Parathyroid adenoma (tissue), 2 donors: Measurements from ENCODE around the gene IFI6.

Experiments used
- H2AFZ ChIP-seq: fragments of 300-600 bp; sonication (generic); one replicate; pipeline ENCODE4 v1.7.0; 2017; ENCODE audit warnings: antibody characterized with exemption, mild to moderate bottlenecking
- H3K27ac ChIP-seq: fragments of 300-600 bp; sonication (generic); one replicate; pipeline ENCODE4 v1.7.0; 2017
- H3K27me3 ChIP-seq: fragments of 300-600 bp; sonication (generic); one replicate; pipeline ENCODE4 v1.7.0; 2017; ENCODE audit warnings: low read length; ENCODE audit not compliant: control insufficient read depth, insufficient read depth
- H3K36me3 ChIP-seq: fragments of 300-600 bp; sonication (generic); one replicate; pipeline ENCODE4 v1.7.0; 2017; ENCODE audit warnings: low read length; ENCODE audit not compliant: control insufficient read depth, insufficient read depth
- H3K4me1 ChIP-seq: fragments of 300-600 bp; sonication (generic); one replicate; pipeline ENCODE4 v1.7.0; 2017; ENCODE audit warnings: control low read depth
- H3K4me2 ChIP-seq: fragments of 300-600 bp; sonication (generic); one replicate; pipeline ENCODE4 v1.7.0; 2017; ENCODE audit warnings: low read length
- H3K4me3 ChIP-seq: fragments of 300-600 bp; sonication (generic); one replicate; pipeline ENCODE4 v1.7.0; 2017; ENCODE audit warnings: low read depth, low read length
- H3K79me2 ChIP-seq: fragments of 300-600 bp; sonication (generic); one replicate; pipeline ENCODE4 v1.7.0; 2017; ENCODE audit warnings: control low read depth
- H3K9ac ChIP-seq: fragments of 300-600 bp; sonication (generic); one replicate; pipeline ENCODE4 v1.7.0; 2017; ENCODE audit warnings: mild to moderate bottlenecking
- H3K9me3 ChIP-seq: fragments of 300-600 bp; sonication (generic); one replicate; pipeline ENCODE4 v1.7.0; 2017; ENCODE audit warnings: low read length; ENCODE audit not compliant: control insufficient read depth
- CTCF ChIP-seq: fragments of 300-600 bp; sonication (generic); IDR thresholded peaks from one replicate; pipeline ENCODE4 v1.7.0; 2017; ENCODE audit warnings: antibody characterized with exemption, mild to moderate bottlenecking
- donor health status: primary hyperparathyroidism.

The IFI6 gene

DNA sequence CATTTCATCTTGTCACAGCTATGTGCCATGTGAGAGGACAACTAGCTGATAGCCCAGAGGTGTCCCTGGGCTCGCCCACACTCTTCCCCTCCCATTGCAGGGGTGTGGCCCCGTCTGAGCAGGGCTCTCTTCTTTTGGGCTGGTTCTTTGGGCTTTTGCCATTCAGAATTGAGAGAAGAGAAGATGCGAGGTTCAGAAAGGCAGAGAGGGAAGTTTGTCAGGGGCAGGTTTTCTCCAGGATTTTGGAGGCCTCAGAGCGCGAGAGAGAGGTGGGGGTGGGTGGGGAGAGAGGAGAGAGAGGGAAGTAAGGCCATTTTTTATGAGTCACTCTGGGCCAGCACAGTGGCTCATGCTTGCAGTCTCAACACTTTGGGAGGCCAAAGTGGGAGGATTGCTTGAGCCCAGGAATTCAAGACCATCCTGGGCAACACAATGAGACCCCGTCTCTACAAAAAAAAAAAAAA, 5.2 kb downstream of the IFI6 start:
- H3K4me1 ChIP-seq = no peaks in the 10 kb centered on the region
- no peak overlapping the region for H3K27ac ChIP-seq
- no peak overlapping the region for H3K4me2 ChIP-seq
- no peaks in the 10 kb centered on the region for H3K79me2 ChIP-seq
- H3K9ac ChIP-seq = no peak overlapping the region
- H3K4me3 ChIP-seq = no peak overlapping the region
- no peak for TF ChIP-seq CTCF
- no peaks in the 10 kb centered on the region for H3K36me3 ChIP-seq
- H3K9me3 ChIP-seq = no peaks in the 10 kb centered on the region
- no peak overlapping the region for H2AFZ ChIP-seq
- H3K27me3 ChIP-seq = no peaks in the 10 kb centered on the region

GRCh38 chr1:27666294-27666693, 5.7 kb downstream of the IFI6 start:
- no peaks in the 10 kb centered on the region for H3K36me3 ChIP-seq
- H3K27ac ChIP-seq = no peak overlapping the region
- no peak for TF ChIP-seq CTCF
- H2AFZ ChIP-seq = no peak overlapping the region
- no peaks in the 10 kb centered on the region for H3K4me1 ChIP-seq
- no peak overlapping the region for H3K4me3 ChIP-seq
- no peaks in the 10 kb centered on the region for H3K27me3 ChIP-seq
- no peaks in the 10 kb centered on the region for H3K9me3 ChIP-seq
- H3K9ac ChIP-seq = no peak overlapping the region
- no peaks in the 10 kb centered on the region for H3K79me2 ChIP-seq
- H3K4me2 ChIP-seq = no peak overlapping the region

- Histone ChIP-seq H3K4me3 (no peak overlapping the region), H2AFZ (no peak overlapping the region), H3K4me1 (no peaks in the 10 kb centered on the region), H3K9ac (no peak overlapping the region), H3K9me3 (no peaks in the 10 kb centered on the region), H3K27me3 (no peaks in the 10 kb centered on the region), H3K27ac (no peak overlapping the region), H3K79me2 (no peaks in the 10 kb centered on the region), H3K4me2 (no peak overlapping the region), H3K36me3 (no peaks in the 10 kb centered on the region)
- no peak for TF ChIP-seq CTCF
Observed at GRCh38 chr1:27665016-27665651, 6.9 kb downstream of the IFI6 start.

- no peak for TF ChIP-seq CTCF
- Histone ChIP-seq H2AFZ (no peak overlapping the region), H3K27ac (no peak overlapping the region), H3K4me3 (no peak overlapping the region), H3K9ac (no peak overlapping the region), H3K4me1 (no peaks in the 10 kb centered on the region), H3K4me2 (no peak overlapping the region), H3K36me3 (no peaks in the 10 kb centered on the region), H3K9me3 (no peaks in the 10 kb centered on the region), H3K27me3 (no peaks in the 10 kb centered on the region), H3K79me2 (no peaks in the 10 kb centered on the region)
Observed at GRCh38 chr1:27664291-27664690, 7.7 kb downstream of the IFI6 start.
